Right ventricle myocardium superior (tissue), 1 donor: Measurements from ENCODE around the gene SNAPC3. TPM values are rescaled to one million over a fixed set of nuclear protein-coding genes. Genes with fewer than 3 reads are reported as not detected.
"Not testable (repeated sequence)": the region's sequence is repeated elsewhere in the genome, so short reads cannot be mapped to it uniquely, and the experiment has no call there.

Experiments
- ATAC-seq: fragments of 200-7000 bp; cut with Tn5 transposase; one replicate; pipeline ENCODE4 v1.9.1; 2020; ENCODE audit warnings: mild to moderate bottlenecking; ENCODE audit not compliant: poor library complexity
- DNase-seq: peaks from one replicate; pipeline ENCODE4 v3.0.0-alpha.2; 2020
- intact Hi-C: fragments of 100-400 bp; cut with DNase I; formaldehyde crosslinking; loops from one replicate; pipeline ENCODE4 v1.11.2; 2022
- long read RNA-seq: library from polyadenylated mRNA; unstranded; transcript quantifications from one replicate; pipeline ENCODE4 v2.0.0, GENCODE V29; 2021
- total RNA-seq: library from RNA; stranded (reverse); fragmentation: NEBNext Ultra II Directional; extraction: Animal tissue kit (Norgen Biotek cat#: 25700); gene quantifications from one replicate; pipeline ENCODE4 v1.2.1, GENCODE V29; 2021
- donor health status: DM: no; HTN: yes; CAD: no; lungs with severe emphysema.

SNAPC3 gene
- total RNA-seq, result 32.1 TPM
- long read RNA-seq, full-length matches to known transcripts, result 74 of 86 reads
- long read RNA-seq, partial matches to known transcripts, result 1 of 86 reads
- long read RNA-seq, other reads (novel, unspliced or antisense), result 11 of 86 reads

GRCh38 chr9:15422372-15423230 is at the start of gene SNAPC3:
TSS of gene SNAPC3 (plus strand) at chr9:15422876. CDS start at chr9:15422880, 4 bp downstream.
- ATAC-seq, result peak; percentile 100
- DNase-seq, result peak; percentile 97
- intact Hi-C loops, result loop anchor here (10.0 kb wide), 1 partner anchor 208 kb away; no protein-coding TSS in a partner anchor

- DNase-seq (no peak), ATAC-seq (no peak)
- intact Hi-C loops, result no loop called here
These were observed 48.8 kb upstream of the SNAPC3 start for GRCh38 chr9:15373881-15374280.

GRCh38 chr9:15374310-15374709 is 48.4 kb upstream of the SNAPC3 start:
- ATAC-seq (no peak), DNase-seq (no peak)
- intact Hi-C loops, result no loop called here

DNA sequence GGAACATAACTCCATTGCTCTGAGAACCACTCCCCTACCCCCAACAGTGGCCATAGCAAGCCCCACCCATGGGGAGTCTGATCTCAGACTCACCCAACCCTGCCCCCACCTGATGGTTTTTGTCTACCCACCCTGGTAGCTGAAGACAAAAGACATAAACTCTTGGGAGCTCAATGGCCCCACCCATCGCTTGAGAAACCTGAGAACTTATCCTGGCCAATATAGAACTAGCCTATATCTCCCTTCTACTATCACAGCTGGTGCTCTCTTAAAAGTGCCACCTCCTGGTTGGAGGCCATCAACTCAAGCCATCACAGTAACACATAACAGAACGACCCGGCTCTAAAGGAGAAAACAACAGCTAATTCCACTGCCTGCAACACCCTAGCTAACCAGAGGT is 47.9 kb upstream of the SNAPC3 start:
- ATAC-seq, result no peak
- intact Hi-C loops, result no loop called here
- DNase-seq, result no peak

DNA sequence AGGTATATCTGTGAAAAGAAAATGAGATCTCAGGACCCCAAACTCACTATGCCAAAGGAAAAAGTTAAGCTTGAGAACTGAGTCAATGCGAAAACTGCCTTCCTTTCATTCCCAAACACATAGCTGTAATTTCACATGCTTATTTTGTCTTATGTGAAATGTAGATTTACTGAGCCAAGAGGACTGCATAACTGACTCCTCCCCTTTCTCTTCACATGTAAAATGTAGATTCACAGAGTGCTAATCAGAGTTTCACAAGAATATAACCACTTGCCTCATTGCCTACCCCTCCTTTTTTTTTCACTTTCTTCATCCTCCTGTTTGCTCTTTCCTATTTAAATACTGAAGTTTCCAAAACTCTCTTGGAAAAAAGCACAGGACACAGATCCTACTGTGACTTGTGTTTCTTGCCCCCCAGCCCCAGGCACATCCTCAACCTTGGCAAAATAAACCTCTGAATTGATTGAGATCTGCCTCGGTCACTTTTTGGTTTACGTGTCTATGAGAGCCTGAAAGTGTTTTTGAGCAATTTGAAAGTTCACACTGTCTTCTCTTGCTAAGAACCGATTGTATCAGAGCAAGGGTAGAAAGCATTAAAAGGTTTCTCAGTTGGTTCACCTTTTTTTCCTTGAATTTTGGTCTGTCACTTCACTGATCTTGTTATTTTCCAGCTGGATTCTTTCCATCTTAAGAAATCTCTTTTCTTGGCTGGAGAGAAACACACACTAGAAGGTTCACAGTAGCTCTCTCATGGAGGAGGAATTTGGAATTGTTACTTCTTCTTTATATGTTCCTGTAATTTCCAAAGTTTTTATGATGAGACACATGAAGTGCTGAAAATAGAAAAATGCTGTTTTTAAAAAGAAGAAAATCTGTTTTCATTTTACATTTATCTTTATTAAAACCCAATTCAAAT is 44.8 kb upstream of the SNAPC3 start:
- DNase-seq (no peak), ATAC-seq (no peak)
- intact Hi-C loops, result no loop called here

DNA sequence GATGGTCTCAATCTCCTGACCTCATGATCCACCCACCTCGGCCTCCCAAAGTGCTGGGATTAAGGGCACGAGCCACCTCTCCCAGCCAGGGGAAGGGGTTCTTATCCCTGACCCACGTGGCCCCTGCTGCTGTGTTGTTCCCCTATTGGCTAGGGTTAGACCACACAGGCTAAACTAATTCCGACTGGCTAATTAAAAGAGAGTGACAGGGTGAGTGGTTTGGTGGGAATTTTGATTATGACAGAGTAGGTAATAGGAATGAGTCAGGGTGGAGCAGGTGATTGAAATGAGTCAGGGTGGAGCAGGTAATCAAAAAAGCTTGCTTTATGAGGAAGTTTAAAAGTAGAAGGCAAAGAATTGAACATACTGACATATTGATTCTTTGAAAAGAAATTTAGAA is 43.4 kb upstream of the SNAPC3 start:
- DNase-seq, intact Hi-C loops, ATAC-seq: not testable (repeated sequence)

DNA sequence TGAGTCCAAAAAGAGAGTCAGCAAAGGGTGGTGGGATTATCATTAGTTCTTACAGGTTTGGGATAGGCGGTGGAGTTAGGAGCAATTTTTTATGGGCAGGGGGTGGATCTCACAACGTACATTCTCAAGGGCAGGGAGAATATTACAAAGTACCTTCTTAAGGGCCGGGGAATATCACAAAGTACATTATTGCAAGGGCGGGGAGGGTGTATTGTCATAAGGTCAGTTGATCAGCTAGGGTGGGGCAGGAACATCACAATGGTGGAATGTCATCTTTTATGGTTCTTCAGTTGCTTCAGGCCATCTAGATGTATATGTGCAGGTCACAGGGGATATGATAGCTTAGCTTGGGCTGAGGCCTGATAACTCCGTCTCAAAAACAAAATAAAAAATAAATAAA is 42.8 kb upstream of the SNAPC3 start:
- ATAC-seq, DNase-seq, intact Hi-C loops: not testable (repeated sequence)

- DNase-seq (no peak), ATAC-seq (no peak)
- intact Hi-C loops, result no loop called here
These were observed 41.2 kb upstream of the SNAPC3 start for GRCh38 chr9:15381491-15381890.

DNA sequence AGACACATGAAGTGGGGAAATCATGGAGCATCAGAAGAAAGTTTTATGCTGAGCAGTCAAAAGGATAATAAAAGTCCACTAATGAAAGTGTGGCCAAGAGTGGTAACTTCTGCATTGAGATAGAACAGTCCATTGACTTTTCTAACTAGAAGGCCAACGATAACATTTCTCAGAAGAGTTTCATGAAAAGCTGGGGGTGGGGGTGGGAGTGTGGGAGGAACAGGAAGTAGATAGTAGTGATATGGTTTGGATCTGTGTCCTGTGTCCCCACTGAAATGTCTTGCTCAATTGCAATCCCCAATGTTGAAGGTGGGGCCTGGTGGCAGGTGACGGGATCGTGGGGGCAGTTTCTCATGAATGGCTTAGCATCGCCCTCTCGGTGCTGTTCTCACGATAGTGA is 36.2 kb upstream of the SNAPC3 start:
- intact Hi-C loops, result no loop called here

DNA sequence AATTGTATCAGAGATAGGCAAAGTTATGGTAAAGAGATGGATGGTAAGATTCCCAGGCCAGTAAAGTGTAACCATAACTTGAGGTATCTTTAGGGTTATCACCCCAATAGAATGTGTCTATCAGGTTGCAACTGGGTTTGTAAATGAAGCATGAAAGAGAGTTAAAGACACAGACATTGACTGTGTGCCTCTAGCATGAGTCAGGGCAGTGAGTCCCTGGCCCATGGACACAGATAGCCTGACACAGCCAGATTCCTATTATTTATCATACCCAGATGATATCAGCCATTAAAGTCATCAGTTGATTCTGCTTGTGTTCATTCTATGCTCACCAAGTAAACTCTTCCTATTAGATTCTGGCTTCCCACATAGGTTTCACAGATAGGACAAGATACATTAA is 33.5 kb upstream of the SNAPC3 start:
- ATAC-seq (no peak), DNase-seq (no peak)
- intact Hi-C loops, result no loop called here

More for the DNA sequence above, 36.2 kb upstream of the SNAPC3 start:
- no peak for DNase-seq
- no peak for ATAC-seq

DNA sequence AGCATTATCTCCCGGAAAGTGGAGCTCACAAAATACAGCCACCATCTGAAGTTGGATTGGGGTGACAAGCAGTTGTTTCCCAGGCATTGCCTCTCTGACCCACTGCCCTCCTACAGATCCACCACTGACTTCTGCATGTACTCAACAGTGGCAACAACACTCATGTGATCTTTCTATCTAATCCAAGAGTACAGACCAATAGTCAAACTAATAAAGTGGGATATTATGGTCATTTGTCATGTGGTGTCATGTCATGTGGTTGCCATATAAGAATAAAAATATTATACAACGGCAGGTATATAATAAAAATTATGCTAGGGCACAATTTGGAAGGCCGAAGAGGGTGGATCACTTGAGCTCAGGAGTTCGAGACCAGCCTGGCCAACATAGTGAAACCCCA is 33.0 kb upstream of the SNAPC3 start:
- intact Hi-C loops, result no loop called here
- ATAC-seq, result no peak
- DNase-seq, result no peak

DNA sequence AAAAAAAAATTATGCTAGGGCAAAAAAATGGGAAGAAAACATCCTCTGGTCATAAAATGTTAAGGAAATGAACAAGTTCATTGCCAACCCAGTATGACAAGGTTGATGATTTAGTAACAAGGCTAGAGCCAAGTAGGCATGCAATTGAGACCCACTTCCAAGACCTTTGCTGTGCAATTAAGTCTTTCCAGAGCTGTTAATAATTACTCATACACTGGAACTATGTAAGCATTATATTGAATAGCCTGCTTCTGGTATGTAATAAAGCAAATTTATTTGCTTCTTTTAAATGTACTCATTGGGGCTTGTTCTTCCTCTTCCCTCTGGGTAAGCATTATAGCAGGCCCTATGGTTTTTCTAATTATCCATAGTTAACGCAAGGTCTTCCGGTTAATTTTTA is 32.5 kb upstream of the SNAPC3 start:
- DNase-seq, result no peak
- intact Hi-C loops, result no loop called here
- ATAC-seq, result no peak

DNA sequence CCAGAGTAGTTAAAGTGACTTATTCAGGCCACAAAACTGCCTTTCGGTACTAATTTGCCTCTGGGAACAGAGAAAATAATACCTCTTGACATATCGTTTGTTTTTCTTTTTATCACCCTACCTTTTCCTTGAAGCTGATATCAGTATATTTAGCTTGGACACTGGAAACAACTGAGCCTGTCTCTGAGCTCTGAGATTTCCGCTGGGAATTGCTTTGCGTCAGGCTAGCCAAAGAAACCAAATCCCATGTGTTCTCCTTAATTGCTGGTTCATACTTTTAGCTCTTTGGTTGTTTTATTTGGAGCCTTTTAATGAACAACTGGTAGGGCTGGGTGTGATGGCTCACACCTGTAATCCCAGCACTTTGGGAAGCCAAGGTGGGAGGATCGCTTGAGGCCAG is 30.3 kb upstream of the SNAPC3 start:
- intact Hi-C loops, result no loop called here
- ATAC-seq, result no peak
- DNase-seq, result no peak

DNA sequence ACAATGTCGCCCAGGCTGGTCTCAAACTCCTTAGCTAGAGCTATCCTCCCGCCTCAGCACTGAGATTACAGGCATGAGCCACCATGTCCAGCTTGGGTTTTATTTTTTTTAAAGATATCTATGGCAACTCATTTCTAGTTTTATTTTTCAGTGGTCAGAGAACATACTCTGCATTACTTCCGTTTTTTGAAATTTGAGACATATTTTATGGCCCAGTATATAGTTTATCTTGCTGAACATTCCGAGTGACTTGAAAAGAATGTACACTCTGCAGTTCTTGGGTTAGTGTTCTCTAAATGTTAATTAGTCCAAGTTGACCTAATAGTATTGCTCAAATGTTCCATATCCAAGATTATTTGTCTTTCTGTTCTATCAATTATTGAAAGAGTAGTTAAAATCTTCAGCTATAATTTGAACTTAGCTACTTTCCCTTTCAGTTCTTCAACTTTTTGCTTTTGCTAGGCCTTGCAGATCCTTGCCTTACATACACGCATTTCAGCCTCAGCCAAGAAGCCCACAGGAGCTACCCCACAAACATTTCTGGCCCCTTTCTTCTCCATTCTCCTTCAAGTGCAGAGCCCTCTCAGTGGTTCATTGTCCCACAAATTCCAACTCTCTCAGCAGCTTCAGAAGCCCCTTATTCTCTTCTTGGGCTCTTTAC is 22.3 kb upstream of the SNAPC3 start:
- DNase-seq, result no peak
- no peak for ATAC-seq
- intact Hi-C loops, result no loop called here

DNA sequence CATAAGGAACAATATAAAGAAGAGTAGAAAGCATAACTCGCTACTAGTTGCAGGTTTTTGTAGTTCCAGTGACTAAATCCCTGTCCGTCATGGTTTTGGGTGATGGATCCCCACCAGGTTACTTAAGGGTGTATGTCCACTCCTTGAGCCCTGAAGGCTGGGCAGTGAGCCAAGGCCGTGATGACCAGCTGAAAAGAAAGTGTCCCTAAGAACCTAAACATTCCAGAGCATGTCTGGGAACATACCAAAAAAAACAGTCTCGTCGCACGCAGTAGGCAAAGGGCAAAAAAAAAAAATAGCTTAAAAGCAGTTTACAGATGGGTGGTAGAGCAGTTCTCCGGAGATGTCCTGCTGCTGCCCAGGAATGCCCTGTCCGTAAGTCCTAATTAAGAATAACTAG is 21.4 kb upstream of the SNAPC3 start:
- DNase-seq (no peak), ATAC-seq (no peak)
- intact Hi-C loops, result no loop called here

- ATAC-seq, result no peak
- DNase-seq, result no peak
- intact Hi-C loops, result no loop called here
These were observed 19.5 kb upstream of the SNAPC3 start for GRCh38 chr9:15403155-15403554.

DNA sequence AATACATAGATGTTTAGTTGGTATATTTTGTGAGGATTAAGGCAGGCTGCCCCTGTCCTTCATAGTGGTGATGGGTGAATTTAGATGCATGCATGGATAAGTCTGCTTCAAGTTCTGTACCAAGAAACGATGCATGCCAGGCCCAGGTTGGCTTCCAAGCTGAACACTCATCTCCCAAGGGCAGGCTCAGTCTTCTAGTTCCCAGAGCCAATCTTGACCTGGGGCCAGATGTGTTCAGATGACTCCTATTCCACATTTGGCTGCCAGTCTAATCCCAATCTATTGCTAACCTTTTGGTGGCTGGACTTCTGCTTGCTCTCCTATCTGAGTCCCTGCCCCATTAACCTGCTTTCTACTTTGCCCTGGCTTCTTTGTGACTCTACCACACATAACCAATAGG is 18.5 kb upstream of the SNAPC3 start:
- DNase-seq (no peak), ATAC-seq (no peak)
- intact Hi-C loops, result no loop called here

GRCh38 chr9:15416880-15417279 is 5.8 kb upstream of the SNAPC3 start:
- ATAC-seq, result no peak
- DNase-seq, result no peak
- intact Hi-C loops, result loop anchor here (10.0 kb wide), 1 partner anchor 112 kb away; the partner anchor contains the start of gene TTC39B

DNA sequence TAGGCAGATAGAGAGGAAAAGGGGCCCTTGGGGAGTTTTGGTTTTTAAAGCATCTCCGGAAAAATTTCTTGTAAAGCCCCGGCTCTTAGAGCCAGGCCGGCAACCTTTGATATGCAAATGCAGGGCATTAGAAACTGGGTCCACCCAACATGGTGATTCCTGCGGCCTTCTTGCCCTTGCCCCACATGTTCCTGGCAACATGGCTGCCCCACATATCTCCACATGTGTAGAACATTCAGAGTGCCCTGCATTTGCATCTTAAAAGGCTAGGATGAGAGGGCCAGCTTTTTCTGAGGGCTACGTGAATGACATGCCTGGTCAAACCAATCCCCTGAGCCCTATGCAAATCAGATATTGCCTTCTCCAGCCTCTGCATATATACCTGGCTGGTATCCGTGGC is 5.0 kb upstream of the SNAPC3 start:
- no peak for DNase-seq
- no peak for ATAC-seq
- intact Hi-C loops, result loop anchor here (10.0 kb wide), 1 partner anchor 113 kb away; the partner anchor contains the start of gene TTC39B
